Mesothelial cell of epicardium (in vitro differentiated cells): ENCODE results near the gene WNK2. TPM values are rescaled to one million over a fixed set of nuclear protein-coding genes. Genes with fewer than 3 reads are reported as not detected.

ENCODE experiments used
- DNase-seq, 2 experiments: peaks; one replicate each; pipeline ENCODE4 v3.0.0; 2021; ENCODE audit warnings: low spot score in 2 of 2; ENCODE audit not compliant: unreplicated experiment in 2 of 2
- H3K27ac Mint-ChIP-seq: 2 replicates; pipeline ENCODE4 v1.8.0; 2021; ENCODE audit warnings: mixed read lengths
- H3K27me3 Mint-ChIP-seq: 2 replicates; pipeline ENCODE4 v1.8.0; 2021; ENCODE audit warnings: low read depth, mixed read lengths
- H3K36me3 Mint-ChIP-seq: 2 replicates; pipeline ENCODE4 v1.8.0; 2021; ENCODE audit warnings: mixed read lengths
- H3K4me1 Mint-ChIP-seq: 2 replicates; pipeline ENCODE4 v1.8.0; 2021; ENCODE audit warnings: mixed read lengths
- H3K4me3 Mint-ChIP-seq: 2 replicates; pipeline ENCODE4 v1.8.0; 2021; ENCODE audit warnings: mild to moderate bottlenecking, moderate library complexity, mixed read lengths
- H3K9me3 Mint-ChIP-seq: 2 replicates; pipeline ENCODE4 v1.8.0; 2021; ENCODE audit warnings: mixed read lengths
- total RNA-seq: library from RNA; stranded (reverse); gene quantifications from 3 replicates; pipeline ENCODE4 v1.2.1, GENCODE V29; 2021
- TF ChIP-seq, protein P1 (sequence below): fragments of 200-600 bp; sonication (generic); IDR thresholded peaks from one replicate; pipeline ENCODE4 v1.5.0; 2021; ENCODE audit warnings: antibody characterized with exemption; ENCODE audit not compliant: unreplicated experiment

Gene WNK2
- total RNA-seq, 1 donor from 2014 or later, result 66.0 TPM

DNA sequence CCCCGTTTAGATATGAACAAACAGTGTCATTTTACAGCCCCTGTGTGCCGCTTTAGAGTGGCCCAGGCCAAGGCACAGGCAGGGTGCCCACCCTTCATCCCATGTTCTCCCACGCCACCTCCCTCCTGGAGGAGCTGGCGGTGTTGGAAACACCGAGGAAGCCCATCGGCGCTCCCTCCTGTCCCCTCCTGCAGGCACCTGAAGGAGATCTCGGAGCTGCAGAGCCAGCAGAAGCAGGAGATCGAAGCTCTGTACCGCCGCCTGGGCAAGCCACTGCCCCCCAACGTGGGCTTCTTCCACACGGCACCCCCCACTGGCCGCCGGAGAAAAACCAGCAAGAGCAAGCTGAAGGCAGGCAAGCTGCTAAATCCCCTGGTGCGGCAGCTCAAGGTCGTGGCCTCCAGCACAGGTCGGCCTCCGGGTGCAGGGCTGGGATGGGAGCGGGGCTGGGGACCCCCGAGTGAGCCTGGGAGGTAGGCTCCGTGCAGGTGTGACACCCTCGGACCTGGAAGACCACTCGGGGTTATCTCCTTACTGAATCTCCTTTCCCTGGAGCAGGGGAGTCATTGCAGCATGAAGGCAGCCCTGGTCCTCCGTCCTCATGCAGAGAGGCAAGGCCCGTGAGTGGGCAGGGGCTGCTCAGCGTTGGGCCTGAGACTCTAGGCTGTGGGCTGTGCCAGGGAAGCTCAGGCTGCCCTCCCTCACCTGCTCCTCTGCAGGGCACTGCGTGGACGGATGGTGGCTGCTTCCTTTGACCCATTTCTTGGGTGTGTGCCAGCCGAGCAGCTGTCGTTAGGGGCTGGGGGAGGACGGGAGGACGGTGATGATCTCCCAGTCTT lies 113.9 kb downstream of the WNK2 start:
- TF ChIP-seq, protein P1, sequence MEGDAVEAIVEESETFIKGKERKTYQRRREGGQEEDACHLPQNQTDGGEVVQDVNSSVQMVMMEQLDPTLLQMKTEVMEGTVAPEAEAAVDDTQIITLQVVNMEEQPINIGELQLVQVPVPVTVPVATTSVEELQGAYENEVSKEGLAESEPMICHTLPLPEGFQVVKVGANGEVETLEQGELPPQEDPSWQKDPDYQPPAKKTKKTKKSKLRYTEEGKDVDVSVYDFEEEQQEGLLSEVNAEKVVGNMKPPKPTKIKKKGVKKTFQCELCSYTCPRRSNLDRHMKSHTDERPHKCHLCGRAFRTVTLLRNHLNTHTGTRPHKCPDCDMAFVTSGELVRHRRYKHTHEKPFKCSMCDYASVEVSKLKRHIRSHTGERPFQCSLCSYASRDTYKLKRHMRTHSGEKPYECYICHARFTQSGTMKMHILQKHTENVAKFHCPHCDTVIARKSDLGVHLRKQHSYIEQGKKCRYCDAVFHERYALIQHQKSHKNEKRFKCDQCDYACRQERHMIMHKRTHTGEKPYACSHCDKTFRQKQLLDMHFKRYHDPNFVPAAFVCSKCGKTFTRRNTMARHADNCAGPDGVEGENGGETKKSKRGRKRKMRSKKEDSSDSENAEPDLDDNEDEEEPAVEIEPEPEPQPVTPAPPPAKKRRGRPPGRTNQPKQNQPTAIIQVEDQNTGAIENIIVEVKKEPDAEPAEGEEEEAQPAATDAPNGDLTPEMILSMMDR, result no peak

GRCh38 chr9:93298498-93299417 lies 114.8 kb downstream of the WNK2 start:
- Mint-ChIP-seq H3K36me3 (no peaks in the 10 kb centered on the region), H3K27ac (no peak overlapping the region), H3K4me1 (no peaks in the 10 kb centered on the region), H3K4me3 (no peak overlapping the region), H3K27me3 (peaks cover 14% of the 10 kb centered on the region), H3K9me3 (no peaks in the 10 kb centered on the region)
- TF ChIP-seq, protein P1, result no peak
- DNase-seq, result no peak

More for the DNA sequence above, 113.9 kb downstream of the WNK2 start:
- DNase-seq, result no peak
- peaks cover 16% of the 10 kb centered on the region for H3K27me3 Mint-ChIP-seq
- no peaks in the 10 kb centered on the region for H3K36me3 Mint-ChIP-seq
- H3K9me3 Mint-ChIP-seq, result no peaks in the 10 kb centered on the region
- no peak overlapping the region for H3K4me3 Mint-ChIP-seq
- no peak overlapping the region for H3K27ac Mint-ChIP-seq
- no peaks in the 10 kb centered on the region for H3K4me1 Mint-ChIP-seq

DNA sequence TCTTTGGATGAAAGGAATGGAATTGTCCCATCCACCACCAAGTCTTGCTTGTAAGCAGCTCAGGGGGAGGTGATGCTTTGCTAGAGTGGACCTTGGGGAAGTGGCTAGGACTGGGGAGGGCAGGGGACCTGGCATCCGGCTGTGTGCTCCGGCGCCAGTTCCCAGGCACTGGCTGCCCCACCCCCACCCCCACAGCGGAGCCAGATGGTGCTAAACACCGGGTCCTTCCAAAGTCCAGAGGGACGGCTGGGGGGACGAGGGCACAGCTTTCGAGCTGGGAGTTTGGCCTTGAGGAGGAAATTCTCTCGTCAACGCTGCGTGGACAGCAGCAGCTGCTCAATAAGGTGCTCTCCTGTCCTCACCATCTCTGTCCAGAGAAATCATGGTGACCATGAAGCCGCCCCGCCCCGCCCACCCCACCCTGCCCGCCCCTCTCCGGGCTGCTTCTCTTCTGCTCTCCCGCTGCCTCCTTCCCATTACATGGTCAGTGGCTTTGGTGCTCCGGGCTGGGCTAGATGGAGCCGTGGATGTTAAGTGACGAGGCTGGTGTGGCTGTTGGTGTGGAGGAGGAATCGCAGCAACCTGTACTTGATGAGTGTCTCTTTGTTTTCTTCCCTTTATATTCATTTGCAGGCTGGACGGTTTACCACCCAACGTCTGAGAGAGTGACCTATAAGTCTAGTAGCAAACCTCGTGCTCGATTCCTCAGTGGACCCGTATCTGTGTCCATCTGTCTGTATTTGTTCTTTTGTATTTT lies 115.7 kb downstream of the WNK2 start:
- Mint-ChIP-seq H3K9me3 (no peaks in the 10 kb centered on the region), H3K4me3 (no peak overlapping the region), H3K36me3 (no peaks in the 10 kb centered on the region), H3K27ac (no peak overlapping the region), H3K4me1 (no peaks in the 10 kb centered on the region), H3K27me3 (peaks cover 6% of the 10 kb centered on the region)
- DNase-seq, result no peak
- TF ChIP-seq, protein P1, result no peak

- Mint-ChIP-seq H3K27me3 (peaks cover 5% of the 10 kb centered on the region), H3K4me1 (no peaks in the 10 kb centered on the region), H3K9me3 (no peaks in the 10 kb centered on the region), H3K36me3 (no peaks in the 10 kb centered on the region), H3K27ac (no peak overlapping the region), H3K4me3 (no peak overlapping the region)
- no peak for DNase-seq
- TF ChIP-seq, protein P1, result no peak
These were observed 116.2 kb downstream of the WNK2 start for GRCh38 chr9:93300175-93300572.

- Mint-ChIP-seq H3K4me3 (no peak overlapping the region), H3K27ac (no peak overlapping the region), H3K27me3 (peaks cover 5% of the 10 kb centered on the region), H3K36me3 (no peaks in the 10 kb centered on the region), H3K4me1 (no peaks in the 10 kb centered on the region), H3K9me3 (no peaks in the 10 kb centered on the region)
- TF ChIP-seq, protein P1, result no peak
- DNase-seq, result no peak
These were observed 116.7 kb downstream of the WNK2 start for GRCh38 chr9:93300585-93301081.
